Endothelial cell of umbilical vein (primary cell): ENCODE measurements around the gene SH3PXD2B. TPM values are rescaled to one million over a fixed set of nuclear protein-coding genes. Genes with fewer than 3 reads are reported as not detected.

ENCODE experiments used
- BruUV-seq: library from RNA; stranded (reverse); fragments of 400-500 nt; replicated peaks from 2 replicates; lab custom pipeline; 2021; lab: Mats Ljungman, UMichigan
- CTCF ChIA-PET: fragments of 300-600, 350-600 bp; sonication (Branson Sonifier 250); formaldehyde crosslinking; loops from one replicate; lab custom pipeline; 2021; ENCODE audit warnings: antibody characterized with exemption, inconsistent platforms; lab: Charles Lee
- POLR2A ChIA-PET: fragments of 300-600, 350-600 bp; sonication (Branson Sonifier 250); formaldehyde crosslinking; loops from one replicate; lab custom pipeline; 2021; ENCODE audit warnings: antibody characterized with exemption, inconsistent platforms; lab: Charles Lee
- DNase-seq: peaks from one replicate; pipeline ENCODE4 v3.0.0-alpha.2; 2011; ENCODE audit warnings: low read depth, low spot score
- FAIRE-seq: peaks from 2 replicates; lab custom pipeline; 2011; peaks lifted over from hg19 to GRCh38; lab: Jason Lieb, UNC
- H2AFZ ChIP-seq: 2 replicates; pipeline ENCODE4 v1.6.0; 2012; ENCODE audit warnings: low read depth, low read length, control low read depth, inconsistent platforms
- H3K27ac ChIP-seq: 2 replicates; pipeline ENCODE4 v1.5.1; 2011; ENCODE audit warnings: low read depth, mild to moderate bottlenecking, control low read depth, low read length, moderate library complexity; ENCODE audit not compliant: insufficient read depth
- H3K27me3 ChIP-seq, 2 experiments: 2 replicates each; pipeline versions ENCODE4 v1.6.0 to v1.6.1; 2011; ENCODE audit warnings: low read length in 2 of 2, mixed read lengths in 1 of 2; ENCODE audit not compliant: control insufficient read depth in 2 of 2, insufficient read depth in 2 of 2
- H3K36me3 ChIP-seq, 2 experiments: 2 replicates in 1 of 2; 3 replicates in 1 of 2; pipeline ENCODE4 v1.5.1; 2011; ENCODE audit warnings: low read length in 2 of 2, mild to moderate bottlenecking in 1 of 2, moderate library complexity in 1 of 2; ENCODE audit not compliant: control insufficient read depth in 2 of 2, insufficient read depth in 2 of 2; ENCODE audit errors: extremely low read depth in 1 of 2
- H3K4me1 ChIP-seq: 3 replicates; pipeline ENCODE4 v1.5.1; 2011; ENCODE audit warnings: mild to moderate bottlenecking, low read length; ENCODE audit not compliant: control insufficient read depth, insufficient read depth; ENCODE audit errors: extremely low read depth
- H3K4me2 ChIP-seq: 2 replicates; pipeline ENCODE4 v1.6.1; 2011; ENCODE audit warnings: low read length, control low read depth, mixed read lengths; ENCODE audit not compliant: insufficient read depth
- H3K4me3 ChIP-seq, 3 experiments: fragments of 200-600 bp in 1 of 3; sonication (generic), shearing (Covaris generic) in 1 of 3; replicated peaks in 1 of 3; 2 replicates each; pipeline ENCODE4 v1.5.1; 2011 to 2016; ENCODE audit warnings: control low read depth in 3 of 3, low read length in 3 of 3, mild to moderate bottlenecking in 2 of 3, inconsistent platforms in 1 of 3, low read depth in 1 of 3, moderate library complexity in 1 of 3; ENCODE audit not compliant: insufficient read depth in 1 of 3
- H3K79me2 ChIP-seq: 2 replicates; pipeline ENCODE4 v1.6.0; 2012; ENCODE audit warnings: low read length, inconsistent platforms; ENCODE audit not compliant: control insufficient read depth, insufficient read depth
- H3K9ac ChIP-seq: replicated peaks from 2 replicates; pipeline ENCODE3; 2011; ENCODE audit warnings: low read length, control low read depth; ENCODE audit not compliant: insufficient read depth; ENCODE audit errors: extremely low read depth
- H3K9me1 ChIP-seq: replicated peaks from 3 replicates; pipeline ENCODE4 v1.6.0; 2011; ENCODE audit warnings: mild to moderate bottlenecking, low read length; ENCODE audit not compliant: control insufficient read depth, insufficient read depth; ENCODE audit errors: extremely low read depth
- H3K9me3 ChIP-seq: replicated peaks from 2 replicates; pipeline ENCODE4 v1.5.1; 2012; ENCODE audit warnings: low read length, inconsistent platforms; ENCODE audit not compliant: control insufficient read depth, insufficient read depth
- H4K20me1 ChIP-seq: replicated peaks from 2 replicates; pipeline ENCODE3; 2011; ENCODE audit warnings: mild to moderate bottlenecking, low read length; ENCODE audit not compliant: control insufficient read depth, insufficient read depth; ENCODE audit errors: extremely low read depth
- EZH2 ChIP-seq: IDR thresholded peaks from 2 replicates; pipeline ENCODE4 v1.6.1; 2012; ENCODE audit warnings: borderline replicate concordance, low read depth, mild to moderate bottlenecking, moderate library complexity, low read length, inconsistent platforms; ENCODE audit not compliant: severe bottlenecking
- JUN ChIP-seq: IDR thresholded peaks from 2 replicates; pipeline ENCODE4 v1.6.1; 2011; ENCODE audit warnings: borderline replicate concordance, low read depth; ENCODE audit not compliant: insufficient read length, insufficient read depth
- MYC ChIP-seq: IDR thresholded peaks from one replicate; pipeline ENCODE4 v1.6.1; 2011; ENCODE audit warnings: mild to moderate bottlenecking, low read depth, low read length
- POLR2A ChIP-seq: IDR thresholded peaks from 2 replicates; pipeline ENCODE4 v1.6.1; 2012; ENCODE audit warnings: low read depth, mild to moderate bottlenecking, control low read depth, low read length
- dilution Hi-C: fragments of 300-500 bp; cut with MboI; formaldehyde crosslinking; loops from one replicate; pipeline ENCODE4 v1.15.0; 2019; ENCODE audit warnings: low sequenced_read_pairs; ENCODE audit not compliant: extremely low pct_ligation_motif_present
- intact Hi-C: fragments of 100-400 bp; cut with micrococcal nuclease; formaldehyde crosslinking; loops from one replicate; pipeline ENCODE4 v1.10.0; 2022
- polyA plus RNA-seq, 4 experiments: library from polyadenylated mRNA; depleted of rRNA in 3 of 4; stranded (reverse) in 3 of 4; unstranded in 1 of 4; fragments of >200 nt; gene quantifications; 2 replicates each; pipeline versions ENCODE4 v1.2.1 to v1.2.3, GENCODE V29; 2011 to 2012; ENCODE audit warnings: missing spikeins in 1 of 4
- total RNA-seq: library from RNA; stranded (reverse); gene quantifications from 2 replicates; pipeline ENCODE4 v1.2.3, GENCODE V29; 2021
- TF ChIP-seq, protein P1 (sequence below): IDR thresholded peaks from 2 replicates; pipeline ENCODE4 v1.6.1; 2011; ENCODE audit not compliant: insufficient read depth, insufficient read length
- TF ChIP-seq, protein P2 (sequence below), 2 donors: IDR thresholded peaks; 1 replicate in 1 of 2; 2 replicates in 1 of 2; pipeline ENCODE4 v1.5.1; 2011; ENCODE audit warnings: low read length in 2 of 2, mild to moderate bottlenecking in 2 of 2, moderate library complexity in 2 of 2, control low read depth in 1 of 2, inconsistent platforms in 1 of 2, low read depth in 1 of 2; ENCODE audit not compliant: insufficient read depth in 1 of 2; ENCODE audit errors: extremely low read depth in 1 of 2

Gene SH3PXD2B
- total and polyA plus RNA-seq, 2 donors (not counting 3 experiments of a cell fraction or from before 2014, with no cell fraction given): 23.5 to 66.3 TPM

- CTCF ChIA-PET: interaction anchor here (0.8 kb wide), 1 partner anchor 16 kb away, joined by 3 read pairs; no protein-coding TSS in a partner anchor
- dilution Hi-C loops (no loop called here), intact Hi-C loops (no loop called here)
- peaks cover 13 to 17% of the 10 kb centered on the region in 2 experiments for H3K27me3 ChIP-seq
- DNase-seq: peak; percentile 43
- FAIRE-seq: no peak
- H3K4me3 ChIP-seq: no peak overlapping the region
- H3K9me3 ChIP-seq: no peaks in the 10 kb centered on the region
- no peaks in the 10 kb centered on the region for H3K36me3 ChIP-seq
- H3K4me1 ChIP-seq: no peaks in the 10 kb centered on the region
- no peaks in the 10 kb centered on the region for H3K9me1 ChIP-seq
- no peaks in the 10 kb centered on the region for H4K20me1 ChIP-seq
- H3K9ac ChIP-seq: no peak overlapping the region
- no peak overlapping the region for H3K27ac ChIP-seq
- no peak for TF ChIP-seq EZH2
- no peak for TF ChIP-seq JUN
- TF ChIP-seq POLR2A: no peak
- TF ChIP-seq, protein P1, sequence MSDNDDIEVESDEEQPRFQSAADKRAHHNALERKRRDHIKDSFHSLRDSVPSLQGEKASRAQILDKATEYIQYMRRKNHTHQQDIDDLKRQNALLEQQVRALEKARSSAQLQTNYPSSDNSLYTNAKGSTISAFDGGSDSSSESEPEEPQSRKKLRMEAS: no peak
- TF ChIP-seq, protein P2, sequence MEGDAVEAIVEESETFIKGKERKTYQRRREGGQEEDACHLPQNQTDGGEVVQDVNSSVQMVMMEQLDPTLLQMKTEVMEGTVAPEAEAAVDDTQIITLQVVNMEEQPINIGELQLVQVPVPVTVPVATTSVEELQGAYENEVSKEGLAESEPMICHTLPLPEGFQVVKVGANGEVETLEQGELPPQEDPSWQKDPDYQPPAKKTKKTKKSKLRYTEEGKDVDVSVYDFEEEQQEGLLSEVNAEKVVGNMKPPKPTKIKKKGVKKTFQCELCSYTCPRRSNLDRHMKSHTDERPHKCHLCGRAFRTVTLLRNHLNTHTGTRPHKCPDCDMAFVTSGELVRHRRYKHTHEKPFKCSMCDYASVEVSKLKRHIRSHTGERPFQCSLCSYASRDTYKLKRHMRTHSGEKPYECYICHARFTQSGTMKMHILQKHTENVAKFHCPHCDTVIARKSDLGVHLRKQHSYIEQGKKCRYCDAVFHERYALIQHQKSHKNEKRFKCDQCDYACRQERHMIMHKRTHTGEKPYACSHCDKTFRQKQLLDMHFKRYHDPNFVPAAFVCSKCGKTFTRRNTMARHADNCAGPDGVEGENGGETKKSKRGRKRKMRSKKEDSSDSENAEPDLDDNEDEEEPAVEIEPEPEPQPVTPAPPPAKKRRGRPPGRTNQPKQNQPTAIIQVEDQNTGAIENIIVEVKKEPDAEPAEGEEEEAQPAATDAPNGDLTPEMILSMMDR (IDR thresholded peaks at IDR 0.05; ENCODE audit: extremely low read depth in 1 of 2, insufficient read depth in 1 of 2, low read depth in 1 of 2, low read length in 2 of 2): no peak
- no peak for TF ChIP-seq MYC
- POLR2A ChIA-PET: no interaction called here
- H3K4me2 ChIP-seq: no peak overlapping the region
- BruUV-seq: no TSS peak
- H2AFZ ChIP-seq: no peak overlapping the region
- H3K79me2 ChIP-seq: no peaks in the 10 kb centered on the region
Observed at GRCh38 chr5:172496671-172497371, 42.5 kb upstream of the SH3PXD2B start.
